ENCODE results near the gene PAQR8.
"Not testable (repeated sequence)": the region's sequence is repeated elsewhere in the genome, so short reads cannot be mapped to it uniquely, and the experiment has no call there.

The PAQR8 gene

GRCh38 chr6:52409499-52409898 lies 47.5 kb downstream of the PAQR8 start:
- DNase-seq, result no peak

GRCh38 chr6:52410979-52411378 lies 49.0 kb downstream of the PAQR8 start:
- no peak for DNase-seq

GRCh38 chr6:52411911-52412310 lies 50.0 kb downstream of the PAQR8 start:
- DNase-seq, result no peak

GRCh38 chr6:52415333-52415732 lies 53.4 kb downstream of the PAQR8 start:
- DNase-seq, result no peak

- DNase-seq, result no peak
These were observed 54.1 kb downstream of the PAQR8 start for GRCh38 chr6:52415917-52416628.

- peak; percentile 44 for DNase-seq
These were observed 54.7 kb downstream of the PAQR8 start for GRCh38 chr6:52416629-52417151.

- DNase-seq, result no peak
These were observed 55.7 kb downstream of the PAQR8 start for GRCh38 chr6:52417675-52418111.

- DNase-seq, result no peak
These were observed 56.7 kb downstream of the PAQR8 start for GRCh38 chr6:52418606-52419005.

GRCh38 chr6:52419809-52420667 lies 58.1 kb downstream of the PAQR8 start, which contains the start of gene EFHC1:
TSS of gene EFHC1 (plus strand) at chr6:52420342. CDS start at chr6:52420411, 69 bp downstream.
- DNase-seq, result peak; percentile 98

- DNase-seq, result no peak
These were observed 58.9 kb downstream of the PAQR8 start for GRCh38 chr6:52420668-52421358.

GRCh38 chr6:52422156-52422555 lies 60.2 kb downstream of the PAQR8 start:
- no peak for DNase-seq

GRCh38 chr6:52423448-52423847 lies 61.5 kb downstream of the PAQR8 start:
- DNase-seq, result no peak

GRCh38 chr6:52423971-52424381 lies 62.0 kb downstream of the PAQR8 start:
- no peak for DNase-seq

- DNase-seq, result no peak
These were observed 62.6 kb downstream of the PAQR8 start for GRCh38 chr6:52424513-52424912.

- no peak for DNase-seq
These were observed 64.7 kb downstream of the PAQR8 start for GRCh38 chr6:52426667-52427066.

- DNase-seq, result not testable (repeated sequence)
These were observed 71.3 kb downstream of the PAQR8 start for GRCh38 chr6:52433294-52433693.

GRCh38 chr6:52435345-52435744 lies 73.4 kb downstream of the PAQR8 start:
- no peak for DNase-seq

GRCh38 chr6:52438926-52439325 lies 77.0 kb downstream of the PAQR8 start:
- DNase-seq, result no peak

GRCh38 chr6:52454556-52454955 lies 92.6 kb downstream of the PAQR8 start:
- DNase-seq, result no peak

GRCh38 chr6:52457096-52457495 lies 95.1 kb downstream of the PAQR8 start:
- DNase-seq, result no peak
